PC-9 (cell line): ENCODE data around the gene MLC1. TPM values are rescaled to one million over a fixed set of nuclear protein-coding genes. Genes with fewer than 3 reads are reported as not detected.

Source experiments
- BruUV-seq: library from RNA; stranded (reverse); fragments of 400-500 nt; replicated peaks from 2 replicates; lab custom pipeline; 2021; lab: Mats Ljungman, UMichigan
- CTCF ChIA-PET: fragments of 300-600 bp; sonication (Branson Sonifier 250); formaldehyde crosslinking; loops from one replicate; lab custom pipeline; 2022; ENCODE audit warnings: antibody characterized with exemption; lab: Charles Lee
- POLR2A ChIA-PET: fragments of 300-600 bp; sonication (Branson Sonifier 250); formaldehyde crosslinking; loops from one replicate; lab custom pipeline; 2022; ENCODE audit warnings: antibody characterized with exemption; ENCODE audit not compliant: unreplicated experiment; lab: Charles Lee
- DNase-seq, 2 experiments: peaks; one replicate each; pipeline versions ENCODE4 v3.0.0 to v3.0.0-alpha.2; 2015 to 2022; ENCODE audit warnings: mixed read lengths in 1 of 2
- H2AFZ ChIP-seq: fragments of 200-600 bp; sonication (generic); 2 replicates; pipeline ENCODE4 v1.8.1; 2017; ENCODE audit warnings: antibody characterized with exemption
- H3F3A ChIP-seq: fragments of 200-600 bp; sonication (generic); 2 replicates; pipeline ENCODE4 v1.8.1; 2017; ENCODE audit warnings: antibody characterized with exemption, mild to moderate bottlenecking, low read depth; ENCODE audit not compliant: insufficient read depth
- H3K27ac ChIP-seq: fragments of 200-600 bp; sonication (generic); 2 replicates; pipeline ENCODE4 v1.6.1; 2016; ENCODE audit warnings: mixed run types
- H3K27me3 ChIP-seq: fragments of 200-600 bp; sonication (generic); 2 replicates; pipeline ENCODE4 v1.6.1; 2016; ENCODE audit warnings: low read depth, mixed run types; ENCODE audit not compliant: insufficient read depth
- H3K36me3 ChIP-seq: fragments of 200-600 bp; sonication (generic); 2 replicates; pipeline ENCODE4 v1.6.1; 2016; ENCODE audit warnings: low read depth, mixed run types
- H3K4me1 ChIP-seq: fragments of 200-600 bp; sonication (generic); replicated peaks from 2 replicates; pipeline ENCODE4 v1.6.1; 2016; ENCODE audit warnings: mixed run types; ENCODE audit not compliant: insufficient read depth
- H3K4me2 ChIP-seq: fragments of 200-600 bp; sonication (generic); 2 replicates; pipeline ENCODE4 v1.6.1; 2017; ENCODE audit warnings: mixed run types
- H3K4me3 ChIP-seq: fragments of 200-600 bp; sonication (generic); 2 replicates; pipeline ENCODE4 v1.6.1; 2016; ENCODE audit warnings: mixed run types
- H3K79me2 ChIP-seq: fragments of 200-600 bp; sonication (generic); 2 replicates; pipeline ENCODE4 v1.6.1; 2017; ENCODE audit warnings: low read depth, mixed run types
- H3K9me2 ChIP-seq: fragments of 200-600 bp; sonication (generic); 2 replicates; pipeline ENCODE4 v1.8.1; 2017; ENCODE audit warnings: mild to moderate bottlenecking; ENCODE audit not compliant: insufficient read depth
- H3K9me3 ChIP-seq: fragments of 200-600 bp; sonication (generic); 2 replicates; pipeline ENCODE4 v1.8.1; 2016; ENCODE audit warnings: low read depth; ENCODE audit not compliant: insufficient read depth
- H4K20me1 ChIP-seq: fragments of 200-600 bp; sonication (generic); 2 replicates; pipeline ENCODE4 v1.8.1; 2017; ENCODE audit not compliant: insufficient read depth
- EZH2 ChIP-seq: fragments of 200-600 bp; sonication (generic); IDR thresholded peaks from 2 replicates; pipeline ENCODE4 v1.8.0; 2017; ENCODE audit warnings: antibody characterized with exemption, low read depth
- intact Hi-C: fragments of 100-400 bp; cut with micrococcal nuclease; formaldehyde crosslinking; loops from one replicate; pipeline ENCODE4 v1.10.0; 2022; ENCODE audit not compliant: unreplicated experiment
- total RNA-seq: library from RNA; stranded (reverse); gene quantifications from 2 replicates; pipeline ENCODE4 v1.2.3, GENCODE V29; 2021
- TF ChIP-seq, protein P1 (sequence below): fragments of 200-600 bp; sonication (generic); conservative IDR thresholded peaks from 2 replicates; pipeline ENCODE4 v1.6.1; 2017; ENCODE audit warnings: mixed run types, antibody characterized with exemption, mild to moderate bottlenecking, moderate library complexity

MLC1 gene
- total RNA-seq, 1 experiment from 2014 or later, result not detected

DNA sequence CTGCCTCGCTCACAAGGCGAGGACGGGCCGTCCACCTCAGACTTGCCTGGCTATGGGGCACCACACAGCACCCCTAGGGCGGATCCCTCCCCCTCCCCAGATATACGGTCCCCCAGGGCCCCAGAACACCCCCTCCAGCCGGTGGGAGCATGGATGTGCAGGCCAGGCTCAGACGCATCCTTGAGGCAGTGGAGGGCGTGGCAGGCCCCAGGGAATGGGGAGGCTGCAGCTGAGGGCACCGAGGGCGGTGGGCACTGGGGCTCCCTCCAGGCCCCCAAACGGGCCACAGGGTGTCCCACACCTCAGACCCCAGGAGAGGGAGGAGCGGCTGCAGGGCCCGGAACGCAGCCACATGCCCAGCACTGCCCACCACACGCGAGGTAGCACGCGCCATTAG is 39.2 kb downstream of the MLC1 start:
- ChIA-PET POLR2A (no interaction called here), CTCF (no interaction called here)
- H3K27ac ChIP-seq, result no peak overlapping the region
- TF ChIP-seq EZH2, result no peak
- TF ChIP-seq, protein P1, sequence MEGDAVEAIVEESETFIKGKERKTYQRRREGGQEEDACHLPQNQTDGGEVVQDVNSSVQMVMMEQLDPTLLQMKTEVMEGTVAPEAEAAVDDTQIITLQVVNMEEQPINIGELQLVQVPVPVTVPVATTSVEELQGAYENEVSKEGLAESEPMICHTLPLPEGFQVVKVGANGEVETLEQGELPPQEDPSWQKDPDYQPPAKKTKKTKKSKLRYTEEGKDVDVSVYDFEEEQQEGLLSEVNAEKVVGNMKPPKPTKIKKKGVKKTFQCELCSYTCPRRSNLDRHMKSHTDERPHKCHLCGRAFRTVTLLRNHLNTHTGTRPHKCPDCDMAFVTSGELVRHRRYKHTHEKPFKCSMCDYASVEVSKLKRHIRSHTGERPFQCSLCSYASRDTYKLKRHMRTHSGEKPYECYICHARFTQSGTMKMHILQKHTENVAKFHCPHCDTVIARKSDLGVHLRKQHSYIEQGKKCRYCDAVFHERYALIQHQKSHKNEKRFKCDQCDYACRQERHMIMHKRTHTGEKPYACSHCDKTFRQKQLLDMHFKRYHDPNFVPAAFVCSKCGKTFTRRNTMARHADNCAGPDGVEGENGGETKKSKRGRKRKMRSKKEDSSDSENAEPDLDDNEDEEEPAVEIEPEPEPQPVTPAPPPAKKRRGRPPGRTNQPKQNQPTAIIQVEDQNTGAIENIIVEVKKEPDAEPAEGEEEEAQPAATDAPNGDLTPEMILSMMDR, result no peak
- H4K20me1 ChIP-seq, result peaks cover 6% of the 10 kb centered on the region; the same call in 1 of the 2 replicates
- H3K4me2 ChIP-seq, result no peak overlapping the region
- no peaks in the 10 kb centered on the region for H3K9me2 ChIP-seq
- no peak overlapping the region for H3K4me3 ChIP-seq
- H3K27me3 ChIP-seq, result peaks cover 97% of the 10 kb centered on the region
- H3K4me1 ChIP-seq, result no peaks in the 10 kb centered on the region
- no peaks in the 10 kb centered on the region for H3K79me2 ChIP-seq
- no peaks in the 10 kb centered on the region for H3K9me3 ChIP-seq
- H3K36me3 ChIP-seq, result no peaks in the 10 kb centered on the region
- DNase-seq, result no peak
- no peaks in the 10 kb centered on the region for H3F3A ChIP-seq
- BruUV-seq, result no TSS peak
- no peak overlapping the region for H2AFZ ChIP-seq
- intact Hi-C loops, result no loop called here

DNA sequence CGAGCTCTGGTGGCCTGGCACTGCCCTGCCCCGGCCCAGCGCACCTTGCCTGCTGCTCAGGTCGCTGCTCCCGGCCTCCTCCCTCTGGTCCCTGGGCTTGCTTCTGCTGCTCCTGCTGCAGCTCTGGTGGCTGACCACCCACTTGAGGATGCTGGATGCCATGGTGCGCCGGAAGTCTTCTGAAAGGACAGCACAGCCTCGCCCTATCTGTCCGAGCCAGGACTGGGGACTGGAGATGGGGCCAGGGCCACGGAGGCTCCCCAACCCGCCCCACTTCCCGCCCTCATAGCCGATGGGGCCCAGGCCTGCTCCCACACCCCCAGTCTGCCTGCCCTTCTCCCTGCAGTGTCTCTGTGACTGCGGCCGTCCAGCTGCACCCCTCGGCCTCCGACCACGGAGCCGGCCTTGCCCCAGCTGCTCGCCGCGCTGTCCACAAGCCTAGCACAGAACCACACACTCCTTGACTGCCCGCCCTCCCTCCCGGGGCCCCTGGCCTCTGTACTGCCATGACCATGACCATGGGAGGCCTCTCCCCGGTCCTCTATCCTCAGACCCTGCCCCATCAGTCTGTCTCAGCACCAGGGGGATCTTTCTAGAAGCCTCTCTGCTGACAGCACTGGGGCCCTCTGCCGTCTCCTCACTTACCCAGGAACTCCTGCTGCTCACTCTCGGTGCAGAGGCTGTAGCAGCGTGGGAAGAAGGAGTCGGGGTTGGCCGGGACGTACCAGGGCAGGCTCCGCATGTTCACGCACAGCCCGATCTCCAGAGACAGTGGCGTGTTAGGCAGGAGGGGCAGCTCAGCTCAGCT is 39.8 kb downstream of the MLC1 start:
- intact Hi-C loops, result no loop called here
- Histone ChIP-seq H3K27me3 (peaks cover 97% of the 10 kb centered on the region), H3K27ac (no peak overlapping the region), H3K4me1 (no peaks in the 10 kb centered on the region), H3K79me2 (no peaks in the 10 kb centered on the region), H2AFZ (no peak overlapping the region), H3K4me2 (no peak overlapping the region), H4K20me1 (peaks cover 6% of the 10 kb centered on the region; the same call in 1 of the 2 replicates), H3F3A (no peaks in the 10 kb centered on the region), H3K9me3 (no peaks in the 10 kb centered on the region), H3K36me3 (no peaks in the 10 kb centered on the region), H3K4me3 (no peak overlapping the region), H3K9me2 (no peaks in the 10 kb centered on the region)
- no peak for TF ChIP-seq EZH2
- TF ChIP-seq, protein P1, result no peak
- ChIA-PET CTCF (no interaction called here), POLR2A (interaction anchor here (0.6 kb wide), 1 partner anchor 13 kb away, joined by 5 read pairs; no protein-coding TSS in a partner anchor)
- DNase-seq, result no peak
- BruUV-seq, result no TSS peak

DNA sequence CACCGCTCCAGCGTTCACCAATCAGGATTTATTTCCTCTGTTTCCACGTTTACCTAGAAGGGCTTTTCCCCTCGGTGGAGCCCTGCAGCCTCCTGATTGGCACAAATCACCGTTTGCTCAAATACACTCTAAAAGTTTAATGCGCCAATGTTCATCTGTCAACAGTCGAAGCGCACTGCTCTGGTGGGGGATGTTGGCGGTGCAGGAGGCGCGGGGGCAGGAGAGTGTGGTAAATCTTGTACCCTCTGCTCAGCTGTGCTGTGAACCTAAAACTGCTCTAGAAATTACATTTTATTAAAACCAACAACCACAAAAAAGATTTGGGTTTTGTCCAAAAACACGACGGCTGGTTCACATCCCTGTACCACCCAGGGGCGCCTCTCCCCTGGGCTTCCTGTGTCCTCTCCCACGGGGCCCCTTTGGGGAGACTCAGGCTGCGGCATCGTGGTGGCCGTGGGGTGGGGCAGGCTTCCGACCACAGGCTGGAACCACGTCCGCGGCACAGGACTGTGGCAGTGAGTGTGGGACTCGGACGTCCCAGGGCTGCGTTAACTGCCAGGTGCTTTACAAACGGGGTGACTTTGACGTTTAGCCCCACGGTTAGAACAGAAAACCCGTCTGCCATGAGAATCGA is 40.6 kb downstream of the MLC1 start:
- H3F3A ChIP-seq, result no peaks in the 10 kb centered on the region
- intact Hi-C loops, result no loop called here
- no peaks in the 10 kb centered on the region for H3K79me2 ChIP-seq
- TF ChIP-seq, protein P1, result no peak
- no peak for TF ChIP-seq EZH2
- H3K27ac ChIP-seq, result no peak overlapping the region
- no peaks in the 10 kb centered on the region for H3K9me2 ChIP-seq
- H3K27me3 ChIP-seq, result peaks cover 97% of the 10 kb centered on the region
- no peaks in the 10 kb centered on the region for H3K4me1 ChIP-seq
- no peak overlapping the region for H3K4me2 ChIP-seq
- BruUV-seq, result no TSS peak
- no peaks in the 10 kb centered on the region for H3K9me3 ChIP-seq
- no peak for DNase-seq
- H3K36me3 ChIP-seq, result no peaks in the 10 kb centered on the region
- H4K20me1 ChIP-seq, result peaks cover 5% of the 10 kb centered on the region; the same call in 1 of the 2 replicates
- H2AFZ ChIP-seq, result no peak overlapping the region
- CTCF ChIA-PET, result no interaction called here
- no peak overlapping the region for H3K4me3 ChIP-seq
- POLR2A ChIA-PET, result interaction anchor here (0.6 kb wide), 1 partner anchor 14 kb away, joined by 5 read pairs; no protein-coding TSS in a partner anchor
